DOHH2 (cell line): Measurements from ENCODE around the gene TRPM2.

ENCODE experiments used
- H3F3A ChIP-seq: fragments of 200-600 bp; sonication (generic), shearing (Covaris generic); 2 replicates; pipeline ENCODE4 v1.6.0; 2016; ENCODE audit warnings: antibody characterized with exemption, mild to moderate bottlenecking; ENCODE audit not compliant: control insufficient read depth, insufficient read depth
- H3K27ac ChIP-seq: fragments of 200-600 bp; sonication (generic); 2 replicates; pipeline ENCODE4 v1.5.1; 2014; ENCODE audit warnings: low read depth, mild to moderate bottlenecking, low read length, moderate library complexity
- H3K27me3 ChIP-seq: fragments of 200-600 bp; sonication (generic); 2 replicates; pipeline ENCODE4 v1.6.1; 2014; ENCODE audit warnings: mild to moderate bottlenecking, low read length, mixed read lengths; ENCODE audit not compliant: control insufficient read depth
- H3K36me3 ChIP-seq: fragments of 200-600 bp; sonication (generic); 2 replicates; pipeline ENCODE4 v1.6.1; 2014; ENCODE audit warnings: mild to moderate bottlenecking, low read length, moderate library complexity, mixed read lengths; ENCODE audit not compliant: control insufficient read depth
- H3K4me1 ChIP-seq: fragments of 200-600 bp; sonication (generic); 2 replicates; pipeline ENCODE4 v1.6.1; 2014; ENCODE audit warnings: mild to moderate bottlenecking, low read length, mixed read lengths; ENCODE audit not compliant: control insufficient read depth
- H3K4me2 ChIP-seq: fragments of 200-600 bp; sonication (generic); 2 replicates; pipeline ENCODE4 v1.6.0; 2014; ENCODE audit warnings: mild to moderate bottlenecking, low read length, moderate library complexity
- H3K4me3 ChIP-seq: fragments of 200-600 bp; sonication (generic); 2 replicates; pipeline ENCODE4 v1.5.1; 2014; ENCODE audit warnings: mild to moderate bottlenecking, low read length, mixed read lengths
- H3K79me2 ChIP-seq: fragments of 200-600 bp; sonication (generic); 2 replicates; pipeline ENCODE4 v1.6.1; 2014; ENCODE audit warnings: mild to moderate bottlenecking, low read length, mixed read lengths; ENCODE audit not compliant: control insufficient read depth
- H3K9me2 ChIP-seq: fragments of 200-600 bp; sonication (generic); replicated peaks from 2 replicates; pipeline ENCODE4 v1.6.1; 2014; ENCODE audit warnings: mild to moderate bottlenecking, low read length, mixed read lengths; ENCODE audit not compliant: control insufficient read depth
- H3K9me3 ChIP-seq: fragments of 200-600 bp; sonication (generic); 2 replicates; pipeline ENCODE4 v1.6.1; 2014; ENCODE audit warnings: antibody characterized with exemption, low read length, mixed read lengths; ENCODE audit not compliant: control insufficient read depth, insufficient read depth
- H4K20me1 ChIP-seq: fragments of 200-600 bp; sonication (generic); 2 replicates; pipeline ENCODE4 v1.6.0; 2014; ENCODE audit warnings: low read depth, mild to moderate bottlenecking, antibody characterized with exemption, low read length, moderate library complexity; ENCODE audit not compliant: control insufficient read depth, insufficient read depth
- CTCF ChIP-seq: fragments of 200-600 bp; sonication (generic); IDR thresholded peaks from one replicate; pipeline ENCODE4 v1.5.1; 2014; ENCODE audit warnings: antibody characterized with exemption, mild to moderate bottlenecking, low read depth, low read length; ENCODE audit not compliant: poor library complexity, severe bottlenecking
- EZH2phosphoT487 ChIP-seq: fragments of 200-600 bp; sonication (generic); IDR thresholded peaks from 2 replicates; pipeline ENCODE4 v1.6.1; 2017; ENCODE audit warnings: borderline replicate concordance, mild to moderate bottlenecking, antibody characterized with exemption, low read length, moderate library complexity, mixed read lengths

TRPM2 gene

GRCh38 chr21:44462086-44462833 is 108.8 kb downstream of the TRPM2 start:
- no peak overlapping the region for H3K4me2 ChIP-seq
- H3K27ac ChIP-seq, result no peak overlapping the region
- H3K4me1 ChIP-seq, result no peaks in the 10 kb centered on the region
- H3F3A ChIP-seq, result no peaks in the 10 kb centered on the region
- no peak overlapping the region for H3K4me3 ChIP-seq
- no peaks in the 10 kb centered on the region for H3K36me3 ChIP-seq
- H3K9me2 ChIP-seq, result no peaks in the 10 kb centered on the region
- H3K79me2 ChIP-seq, result no peaks in the 10 kb centered on the region
- no peak for TF ChIP-seq EZH2phosphoT487
- no peak for TF ChIP-seq CTCF
- no peaks in the 10 kb centered on the region for H3K9me3 ChIP-seq
- H3K27me3 ChIP-seq, result no peaks in the 10 kb centered on the region
- no peaks in the 10 kb centered on the region for H4K20me1 ChIP-seq

- no peaks in the 10 kb centered on the region for H3K9me3 ChIP-seq
- TF ChIP-seq EZH2phosphoT487 (no peak), CTCF (no peak)
These were observed 109.4 kb downstream of the TRPM2 start for GRCh38 chr21:44462834-44463200.

GRCh38 chr21:44463724-44464123 is 110.3 kb downstream of the TRPM2 start:
- TF ChIP-seq CTCF (no peak), EZH2phosphoT487 (no peak)
- Histone ChIP-seq H3K27me3 (no peaks in the 10 kb centered on the region), H4K20me1 (no peaks in the 10 kb centered on the region), H3K9me3 (no peaks in the 10 kb centered on the region), H3K79me2 (no peaks in the 10 kb centered on the region), H3K9me2 (no peaks in the 10 kb centered on the region), H3K36me3 (no peaks in the 10 kb centered on the region), H3K27ac (no peak overlapping the region), H3K4me2 (no peak overlapping the region), H3F3A (no peaks in the 10 kb centered on the region), H3K4me1 (no peaks in the 10 kb centered on the region), H3K4me3 (no peak overlapping the region)

More at GRCh38 chr21:44462834-44463200, 109.4 kb downstream of the TRPM2 start:
- Histone ChIP-seq H3K27me3 (no peaks in the 10 kb centered on the region), H3K79me2 (no peaks in the 10 kb centered on the region), H3K9me2 (no peaks in the 10 kb centered on the region), H3K4me3 (no peak overlapping the region), H3F3A (no peaks in the 10 kb centered on the region), H3K4me2 (no peak overlapping the region), H3K36me3 (no peaks in the 10 kb centered on the region), H3K27ac (no peak overlapping the region), H3K4me1 (no peaks in the 10 kb centered on the region), H4K20me1 (no peaks in the 10 kb centered on the region)
